Right atrium auricular region (tissue), 2 donors: ENCODE measurements around the gene PPP6R1. TPM values are rescaled to one million over a fixed set of nuclear protein-coding genes. Genes with fewer than 3 reads are reported as not detected.
A peak's percentile ranks its signal among the peaks of the same experiment; 100 is the strongest.

Experiments used
- DNase-seq: peaks from one replicate; pipeline ENCODE4 v3.0.0-alpha.2; 2019; ENCODE audit warnings: low spot score
- H3K27ac ChIP-seq, 2 donors: fragments of 200-600 bp; sonication (generic); 1 replicate in 1 of 2; 2 replicates in 1 of 2; pipeline ENCODE4 v1.5.1; 2016 to 2019
- H3K27me3 ChIP-seq, 2 donors: fragments of 200-600 bp; sonication (generic); one replicate each; pipeline versions ENCODE4 v1.5.1 to v1.6.0; 2017 to 2019
- H3K36me3 ChIP-seq: fragments of 200-600 bp; sonication (generic); one replicate; pipeline ENCODE4 v1.5.1; 2016
- H3K4me1 ChIP-seq, 2 donors: fragments of 200-600 bp; sonication (generic); one replicate each; pipeline versions ENCODE4 v1.5.1 to v1.6.0; 2017 to 2019
- H3K4me3 ChIP-seq, 2 donors: fragments of 200-600 bp; sonication (generic); 1 replicate in 1 of 2; 2 replicates in 1 of 2; pipeline ENCODE4 v1.5.1; 2017 to 2019; ENCODE audit warnings: mild to moderate bottlenecking in 1 of 2, moderate library complexity in 1 of 2
- H3K9me3 ChIP-seq, 2 donors: fragments of 200-600 bp; sonication (generic); one replicate each; pipeline ENCODE4 v1.5.1; 2019
- CTCF ChIP-seq, 2 donors: fragments of 200-600 bp; sonication (generic); IDR thresholded peaks; one replicate each; pipeline ENCODE4 v1.5.1; 2019; ENCODE audit warnings: antibody characterized with exemption in 2 of 2
- total RNA-seq, 2 donors: library from RNA; depleted of rRNA; stranded (reverse); fragments of >200 nt; gene quantifications; one replicate each; pipeline ENCODE4 v1.1.0, GENCODE V29; 2016

Gene PPP6R1
- total RNA-seq, 2 donors from 2014 or later = 28.7 to 35.5 TPM

- peak overlapping the region; percentile 90 to 95 for H3K27ac ChIP-seq
- no peaks in the 10 kb centered on the region for H3K36me3 ChIP-seq
- peak overlapping the region; percentile 24 to 97 for H3K4me3 ChIP-seq
- no peaks in the 10 kb centered on the region for H3K27me3 ChIP-seq
- TF ChIP-seq CTCF (IDR thresholded peaks at IDR 0.05) = no peak
- no peaks in the 10 kb centered on the region for H3K9me3 ChIP-seq
- H3K4me1 ChIP-seq = peaks cover 3 to 42% of the 10 kb centered on the region in 2 donors
- DNase-seq = no peak
These were observed 858 bp upstream of the PPP6R1 start for GRCh38 chr19:55259540-55260210.

DNA sequence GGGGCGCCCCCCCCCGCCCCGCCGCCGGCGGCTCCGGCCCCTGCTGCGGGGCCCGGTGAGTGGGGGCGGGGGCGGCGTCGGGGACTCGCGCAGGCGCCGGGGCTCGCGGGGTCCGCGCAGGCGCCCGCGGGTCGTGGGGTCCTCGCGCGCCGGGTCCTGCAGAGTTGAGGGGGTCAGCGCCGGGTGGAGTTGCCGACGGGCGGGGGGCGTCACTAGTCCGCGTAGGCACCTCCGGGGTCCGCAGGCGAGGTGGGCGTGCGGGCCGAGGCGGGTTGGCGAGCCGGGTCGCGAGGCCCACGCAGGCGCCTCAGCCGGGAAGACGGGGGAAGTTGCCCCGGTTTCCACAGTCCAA, 365 bp downstream of the PPP6R1 start:
- no peak for TF ChIP-seq CTCF (IDR thresholded peaks at IDR 0.05)
- Histone ChIP-seq H3K9me3 (no peaks in the 10 kb centered on the region), H3K27ac (peak overlapping the region; percentile 90 to 95), H3K27me3 (no peaks in the 10 kb centered on the region), H3K36me3 (no peaks in the 10 kb centered on the region), H3K4me1 (peaks cover 3 to 54% of the 10 kb centered on the region in 2 donors), H3K4me3 (peak overlapping the region; percentile 82 to 97)
- DNase-seq = no peak

- Histone ChIP-seq H3K27me3 (no peaks in the 10 kb centered on the region), H3K36me3 (no peaks in the 10 kb centered on the region), H3K27ac (peak overlapping the region; percentile 90 to 95), H3K4me3 (peak overlapping the region; percentile 82 to 97), H3K4me1 (peaks cover 3 to 59% of the 10 kb centered on the region in 2 donors), H3K9me3 (no peaks in the 10 kb centered on the region)
- DNase-seq = no peak
- no peak for TF ChIP-seq CTCF (IDR thresholded peaks at IDR 0.05)
These were observed 1.1 kb downstream of the PPP6R1 start for GRCh38 chr19:55257461-55258420.

DNA sequence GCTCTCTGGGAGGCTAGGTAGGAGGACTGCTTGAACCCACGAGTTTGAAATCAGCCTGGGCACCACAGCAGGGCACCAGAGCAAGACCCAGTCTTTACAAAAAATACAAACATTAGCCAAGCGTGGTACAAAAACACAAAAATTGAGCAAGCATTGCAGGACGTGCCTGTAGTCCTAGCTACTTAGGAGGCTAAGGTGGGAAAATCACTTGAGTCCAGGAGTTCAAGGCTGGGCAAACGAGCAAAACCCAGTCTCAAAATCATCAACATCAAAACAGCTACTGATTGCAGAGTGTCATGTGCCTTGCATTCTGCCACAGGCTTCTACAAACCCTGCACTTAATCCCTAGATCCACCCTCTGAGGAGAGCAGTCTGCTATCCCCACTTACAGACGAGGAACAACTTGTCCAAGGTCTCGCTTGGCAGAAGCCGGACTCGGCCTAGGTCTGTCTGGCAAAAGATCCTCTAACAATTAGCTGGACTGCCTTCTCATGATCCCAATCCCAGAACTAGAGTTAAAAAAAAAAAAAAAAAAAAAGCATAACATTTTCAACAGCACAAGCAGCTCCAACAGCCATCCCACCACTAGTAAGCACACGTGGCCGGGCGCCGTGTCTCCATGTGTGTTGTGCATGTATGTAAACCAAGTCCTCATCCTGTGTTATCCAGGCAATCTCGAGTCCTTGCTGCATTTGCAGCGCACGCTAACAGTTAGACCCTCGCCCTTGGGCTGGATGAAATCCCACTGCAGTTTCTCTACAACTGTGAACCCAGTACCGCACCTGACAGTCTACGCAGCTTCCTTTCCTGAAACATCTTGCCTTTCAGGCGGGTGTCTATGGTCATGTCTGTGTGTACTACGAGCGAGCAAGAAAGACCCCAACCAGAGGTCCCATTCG, 2.0 kb downstream of the PPP6R1 start:
- peak overlapping the region; percentile 82 to 97 for H3K4me3 ChIP-seq
- no peak overlapping the region for H3K27ac ChIP-seq
- no peak for TF ChIP-seq CTCF (IDR thresholded peaks at IDR 0.05)
- DNase-seq = no peak
- H3K4me1 ChIP-seq = peaks cover 3 to 69% of the 10 kb centered on the region in 2 donors
- no peaks in the 10 kb centered on the region for H3K27me3 ChIP-seq
- no peaks in the 10 kb centered on the region for H3K9me3 ChIP-seq
- no peaks in the 10 kb centered on the region for H3K36me3 ChIP-seq

DNA sequence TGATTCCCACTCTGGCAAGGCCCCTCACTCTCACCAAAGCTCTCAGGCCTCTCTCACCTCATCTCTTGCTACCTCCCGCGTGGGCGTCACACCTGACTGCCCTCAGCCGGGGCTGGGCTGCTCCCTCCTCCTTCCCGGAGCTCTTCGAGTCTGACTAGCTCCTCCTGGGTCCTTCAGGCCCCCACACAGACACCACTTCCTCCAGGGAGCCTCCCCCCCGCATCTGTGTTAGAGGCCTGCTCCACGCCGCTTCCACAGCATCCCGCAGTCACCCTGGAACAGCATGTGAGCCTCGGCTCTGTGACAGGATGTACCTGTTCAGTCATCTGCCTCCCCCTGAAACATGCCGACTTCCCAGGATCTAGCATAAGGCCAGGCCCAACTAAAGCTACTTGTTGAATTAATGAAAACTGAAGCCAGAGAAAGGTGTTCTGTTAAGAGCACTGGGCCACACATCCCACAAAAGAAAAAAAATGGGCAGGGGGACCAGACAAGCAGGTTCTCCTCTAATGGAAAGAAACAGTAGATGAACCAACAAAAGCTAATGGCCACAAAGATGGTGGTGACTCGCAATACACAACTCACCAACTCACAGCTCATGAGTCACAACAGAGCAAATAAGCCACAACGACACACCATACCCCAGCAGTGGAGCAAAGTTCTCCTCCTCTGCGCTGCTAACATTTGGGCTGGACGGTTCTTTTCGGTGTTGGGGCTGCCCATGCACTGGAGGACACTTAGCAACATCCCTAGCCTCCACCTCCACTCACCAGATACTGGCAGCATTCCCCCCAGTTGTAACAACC, 3.0 kb downstream of the PPP6R1 start:
- Histone ChIP-seq H3K4me3 (no peak overlapping the region), H3K4me1 (peaks cover 3 to 79% of the 10 kb centered on the region in 2 donors), H3K27ac (peak overlapping the region in 1 of 2 donors; percentile 31), H3K9me3 (no peaks in the 10 kb centered on the region), H3K27me3 (no peaks in the 10 kb centered on the region), H3K36me3 (no peaks in the 10 kb centered on the region)
- no peak for DNase-seq
- no peak for TF ChIP-seq CTCF (IDR thresholded peaks at IDR 0.05)
